ENCODE measurements around the gene PRRT4. TPM values are rescaled to one million over a fixed set of nuclear protein-coding genes. Genes with fewer than 3 reads are reported as not detected.

The PRRT4 gene
- total RNA-seq, 6 experiments from 2014 or later: 0.11 to 0.32 (median 0.18) TPM; not detected in 2

GRCh38 chr7:128322040-128322643, 39.3 kb downstream of the PRRT4 start:
- ATAC-seq (peak; percentile 54 to 82 (median 69)), DNase-seq (no peak)
- 56% methylated on average over 3 of the region's 3 CpGs for WGBS (ENCODE audit: insufficient coverage, low coverage, low lambda C conversion rate, missing lambda C conversion rate)
- Histone ChIP-seq H3K9me3 (no peaks in the 10 kb centered on the region), H3K4me1 (no peaks in the 10 kb centered on the region), H3K27me3 (no peaks in the 10 kb centered on the region), H3K27ac (no peak overlapping the region), H3K4me3 (no peak overlapping the region), H3K36me3 (peaks cover 0 to 66% (median 18%) of the 10 kb centered on the region in 4 donors)
- TF ChIP-seq POLR2A (IDR thresholded peaks at IDR 0.05) (no peak), CTCF (IDR thresholded peaks at IDR 0.05) (peak; percentile 26 to 52 (median 38))
- intact Hi-C loops (cut with DNase I): no loop called here

DNA sequence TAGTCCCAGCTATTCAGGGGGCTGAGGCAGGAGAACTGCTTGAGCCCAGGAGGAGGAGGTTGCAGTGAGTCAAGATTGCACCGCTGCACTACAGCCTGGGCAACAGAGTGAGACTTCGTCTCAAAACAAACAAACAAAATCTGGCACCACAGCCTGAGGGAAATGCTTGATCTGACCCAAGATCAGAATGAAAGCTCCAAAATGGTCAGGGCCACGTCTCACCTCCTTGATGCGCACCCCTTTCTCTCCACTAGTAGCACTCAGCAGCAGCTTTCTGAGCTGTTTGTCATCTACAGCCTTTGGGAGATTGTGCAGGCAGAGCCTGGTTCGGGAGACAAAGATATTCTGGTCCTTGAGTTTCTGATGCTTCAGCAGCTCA, 40.5 kb downstream of the PRRT4 start:
- H3K36me3 ChIP-seq: peaks cover 0 to 74% (median 23%) of the 10 kb centered on the region in 4 donors

GRCh38 chr7:128318691-128319090, 42.8 kb downstream of the PRRT4 start:
- intact Hi-C loops (cut with DNase I): no loop called here
- Histone ChIP-seq H3K36me3 (peaks cover 0 to 75% (median 21%) of the 10 kb centered on the region in 4 donors), H3K4me1 (no peaks in the 10 kb centered on the region), H3K9me3 (no peaks in the 10 kb centered on the region), H3K27ac (no peak overlapping the region), H3K27me3 (no peaks in the 10 kb centered on the region), H3K4me3 (no peak overlapping the region)
- no peak for DNase-seq
- WGBS (ENCODE audit: insufficient coverage, low coverage, low lambda C conversion rate, missing lambda C conversion rate): 77% methylated on average over 5 of the region's 5 CpGs
- TF ChIP-seq POLR2A (IDR thresholded peaks at IDR 0.05): no peak
- no peak for TF ChIP-seq CTCF (IDR thresholded peaks at IDR 0.05)
- no peak for ATAC-seq

More for the DNA sequence above, 40.5 kb downstream of the PRRT4 start:
- Histone ChIP-seq H3K9me3 (no peaks in the 10 kb centered on the region), H3K4me3 (no peak overlapping the region), H3K27ac (no peak overlapping the region), H3K4me1 (no peaks in the 10 kb centered on the region), H3K27me3 (no peaks in the 10 kb centered on the region)
- TF ChIP-seq CTCF (IDR thresholded peaks at IDR 0.05) (no peak), POLR2A (IDR thresholded peaks at IDR 0.05) (no peak)
- WGBS (ENCODE audit: insufficient coverage, low coverage, low lambda C conversion rate, missing lambda C conversion rate): 57% methylated on average over 4 of the region's 5 CpGs
- DNase-seq (no peak), ATAC-seq (no peak)
- intact Hi-C loops (cut with DNase I): no loop called here

GRCh38 chr7:128311013-128311412, 50.5 kb downstream of the PRRT4 start:
- Histone ChIP-seq H3K27ac (no peak overlapping the region), H3K36me3 (peaks cover 0 to 76% (median 12%) of the 10 kb centered on the region in 4 donors), H3K4me1 (no peaks in the 10 kb centered on the region), H3K9me3 (no peaks in the 10 kb centered on the region), H3K27me3 (no peaks in the 10 kb centered on the region), H3K4me3 (no peak overlapping the region)
- 100% methylated on average over 2 of the region's 3 CpGs for WGBS (ENCODE audit: insufficient coverage, low coverage, low lambda C conversion rate, missing lambda C conversion rate)
- intact Hi-C loops (cut with DNase I): no loop called here
- TF ChIP-seq CTCF (IDR thresholded peaks at IDR 0.05) (no peak), POLR2A (IDR thresholded peaks at IDR 0.05) (no peak)
- DNase-seq (no peak), ATAC-seq (no peak)

Data from right lobe of liver (tissue), 6 donors.